HEK293 (cell line): ENCODE results near the gene MLLT6.

ENCODE experiments used
- CTCF ChIA-PET: fragments of 350-600 bp; formaldehyde crosslinking; extraction: SDS; loops from one replicate; lab custom pipeline; 2021; ENCODE audit warnings: antibody characterized with exemption; lab: Yijun Ruan, JAX
- POLR2A ChIA-PET: fragments of 300-600 bp; formaldehyde crosslinking; extraction: SDS; loops from one replicate; lab custom pipeline; 2020; ENCODE audit warnings: antibody characterized with exemption, inconsistent platforms; lab: Yijun Ruan, JAX
- H3K27ac ChIP-seq: fragments of 200-500 bp; sonication (Bioruptor generic); 2 replicates; pipeline ENCODE4 v1.5.1; 2014; ENCODE audit warnings: low read depth, low read length, control low read depth, inconsistent platforms; ENCODE audit errors: extremely low read depth
- H3K36me3 ChIP-seq, 2 experiments: fragments of 200-500 bp in 1 of 2; sonication (Bioruptor generic) in 1 of 2; 1 replicate in 1 of 2; 2 replicates in 1 of 2; pipeline ENCODE4 v1.5.1; 2014 to 2017; ENCODE audit warnings: inconsistent platforms in 2 of 2, low read length in 2 of 2; ENCODE audit not compliant: control insufficient read depth in 2 of 2, insufficient read depth in 1 of 2
- H3K4me1 ChIP-seq: fragments of 200-500 bp; sonication (Bioruptor generic); 2 replicates; pipeline ENCODE4 v1.5.1; 2014; ENCODE audit warnings: mild to moderate bottlenecking, low read length, inconsistent platforms; ENCODE audit not compliant: control insufficient read depth, insufficient read depth
- H3K4me3 ChIP-seq: 2 replicates; pipeline ENCODE4 v1.5.1; 2011; ENCODE audit warnings: low read depth, mild to moderate bottlenecking, control low read depth, low read length, moderate library complexity
- H3K9me3 ChIP-seq: fragments of 200-500 bp; sonication (Bioruptor generic); 2 replicates; pipeline ENCODE4 v1.5.1; 2014; ENCODE audit warnings: low read depth, low read length, inconsistent platforms; ENCODE audit not compliant: control insufficient read depth, insufficient read depth
- KLF17 ChIP-seq: fragments of 450-650 bp; formaldehyde crosslinking; IDR thresholded peaks from 2 replicates; pipeline ENCODE4 v1.5.1; 2016; ENCODE audit warnings: missing biosample characterization, missing genetic modification characterization
- SP7 ChIP-seq: fragments of 450-650 bp; formaldehyde crosslinking; IDR thresholded peaks from 2 replicates; pipeline ENCODE4 v1.5.1; 2016; ENCODE audit warnings: missing biosample characterization, missing genetic modification characterization
- TRIM28 ChIP-seq: IDR thresholded peaks from 2 replicates; pipeline ENCODE4 v1.6.1; 2011; ENCODE audit warnings: low read length, control low read depth, borderline replicate concordance
- ZEB2 ChIP-seq: fragments of 450-650 bp; formaldehyde crosslinking; IDR thresholded peaks from 2 replicates; pipeline ENCODE4 v1.5.1; 2016; ENCODE audit warnings: missing biosample characterization, missing genetic modification characterization
- ZNF133 ChIP-seq: fragments of 450-650 bp; formaldehyde crosslinking; IDR thresholded peaks from 2 replicates; pipeline ENCODE4 v1.5.1; 2016; ENCODE audit warnings: missing biosample characterization, missing genetic modification characterization
- ZNF24 ChIP-seq: fragments of 450-650 bp; formaldehyde crosslinking; IDR thresholded peaks from 2 replicates; pipeline ENCODE4 v1.5.1; 2016; ENCODE audit warnings: missing biosample characterization, missing genetic modification characterization
- ZNF518A ChIP-seq: fragments of 450-650 bp; formaldehyde crosslinking; conservative IDR thresholded peaks from 2 replicates; pipeline ENCODE4 v1.5.1; 2016; ENCODE audit warnings: low read depth, missing biosample characterization, missing genetic modification characterization
- ZNF639 ChIP-seq: fragments of 450-650 bp; formaldehyde crosslinking; IDR thresholded peaks from 2 replicates; pipeline ENCODE4 v1.5.1; 2016; ENCODE audit warnings: missing biosample characterization, missing genetic modification characterization
- ZNF701 ChIP-seq: fragments of 450-650 bp; formaldehyde crosslinking; IDR thresholded peaks from 2 replicates; pipeline ENCODE4 v1.5.1; 2016; ENCODE audit warnings: missing biosample characterization, missing genetic modification characterization
- TF ChIP-seq, protein P1 (sequence below): fragments of 450-650 bp; formaldehyde crosslinking; IDR thresholded peaks from 2 replicates; pipeline ENCODE4 v1.5.0; 2017; ENCODE audit warnings: missing biosample characterization, missing genetic modification characterization, borderline replicate concordance

Gene MLLT6

GRCh38 chr17:38768417-38768816 is 63.3 kb downstream of the MLLT6 start:
- H3K36me3 ChIP-seq, result peaks cover 52 to 98% of the 10 kb centered on the region in 2 experiments
- no peaks in the 10 kb centered on the region for H3K4me1 ChIP-seq
- ChIA-PET POLR2A (interaction anchor here (0.7 kb wide), 1 partner anchor 17 kb away, joined by 3 read pairs; no protein-coding TSS in a partner anchor), CTCF (interaction anchor here (1.3 kb wide), 1 partner anchor 34 kb away, joined by 4 read pairs; no protein-coding TSS in a partner anchor)
- H3K4me3 ChIP-seq, result no peak overlapping the region
- H3K27ac ChIP-seq, result no peak overlapping the region
- TF ChIP-seq KLF17 (no peak), ZNF133 (no peak), ZNF701 (no peak), ZEB2 (no peak)
- H3K9me3 ChIP-seq, result no peaks in the 10 kb centered on the region

- Histone ChIP-seq H3K4me1 (no peaks in the 10 kb centered on the region), H3K27ac (no peak overlapping the region), H3K9me3 (no peaks in the 10 kb centered on the region), H3K4me3 (no peak overlapping the region), H3K36me3 (peaks cover 66 to 95% of the 10 kb centered on the region in 2 experiments)
- no peak for TF ChIP-seq ZNF639 (tag by site-specific recombination)
- ChIA-PET CTCF (no interaction called here), POLR2A (no interaction called here)
Measured at GRCh38 chr17:38773258-38773657, 68.2 kb downstream of the MLLT6 start.

- H3K36me3 ChIP-seq, result peaks cover 60 to 95% of the 10 kb centered on the region in 2 experiments
- ChIA-PET POLR2A (interaction anchor here (1.5 kb wide), 1 partner anchor 13 kb away, joined by 4 read pairs; no protein-coding TSS in a partner anchor), CTCF (interaction anchor here (0.5 kb wide), 1 partner anchor 357 kb away, joined by 3 read pairs; no protein-coding TSS in a partner anchor)
- H3K4me1 ChIP-seq, result no peaks in the 10 kb centered on the region
- H3K9me3 ChIP-seq, result no peaks in the 10 kb centered on the region
- no peak overlapping the region for H3K27ac ChIP-seq
- no peak overlapping the region for H3K4me3 ChIP-seq
- TF ChIP-seq TRIM28, result no peak
- no peak for TF ChIP-seq ZEB2
- TF ChIP-seq, protein P1, sequence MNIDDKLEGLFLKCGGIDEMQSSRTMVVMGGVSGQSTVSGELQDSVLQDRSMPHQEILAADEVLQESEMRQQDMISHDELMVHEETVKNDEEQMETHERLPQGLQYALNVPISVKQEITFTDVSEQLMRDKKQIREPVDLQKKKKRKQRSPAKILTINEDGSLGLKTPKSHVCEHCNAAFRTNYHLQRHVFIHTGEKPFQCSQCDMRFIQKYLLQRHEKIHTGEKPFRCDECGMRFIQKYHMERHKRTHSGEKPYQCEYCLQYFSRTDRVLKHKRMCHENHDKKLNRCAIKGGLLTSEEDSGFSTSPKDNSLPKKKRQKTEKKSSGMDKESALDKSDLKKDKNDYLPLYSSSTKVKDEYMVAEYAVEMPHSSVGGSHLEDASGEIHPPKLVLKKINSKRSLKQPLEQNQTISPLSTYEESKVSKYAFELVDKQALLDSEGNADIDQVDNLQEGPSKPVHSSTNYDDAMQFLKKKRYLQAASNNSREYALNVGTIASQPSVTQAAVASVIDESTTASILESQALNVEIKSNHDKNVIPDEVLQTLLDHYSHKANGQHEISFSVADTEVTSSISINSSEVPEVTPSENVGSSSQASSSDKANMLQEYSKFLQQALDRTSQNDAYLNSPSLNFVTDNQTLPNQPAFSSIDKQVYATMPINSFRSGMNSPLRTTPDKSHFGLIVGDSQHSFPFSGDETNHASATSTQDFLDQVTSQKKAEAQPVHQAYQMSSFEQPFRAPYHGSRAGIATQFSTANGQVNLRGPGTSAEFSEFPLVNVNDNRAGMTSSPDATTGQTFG (tag by site-specific recombination), result no peak
- TF ChIP-seq SP7 (tag by site-specific recombination), result no peak
- TF ChIP-seq ZNF518A (tag by site-specific recombination), result no peak
- no peak for TF ChIP-seq ZNF24
- TF ChIP-seq, all 188 proteins: peak for 0
Measured at GRCh38 chr17:38777641-38778250, 72.7 kb downstream of the MLLT6 start.
